Measurements from ENCODE around the gene PRCC.

DNA sequence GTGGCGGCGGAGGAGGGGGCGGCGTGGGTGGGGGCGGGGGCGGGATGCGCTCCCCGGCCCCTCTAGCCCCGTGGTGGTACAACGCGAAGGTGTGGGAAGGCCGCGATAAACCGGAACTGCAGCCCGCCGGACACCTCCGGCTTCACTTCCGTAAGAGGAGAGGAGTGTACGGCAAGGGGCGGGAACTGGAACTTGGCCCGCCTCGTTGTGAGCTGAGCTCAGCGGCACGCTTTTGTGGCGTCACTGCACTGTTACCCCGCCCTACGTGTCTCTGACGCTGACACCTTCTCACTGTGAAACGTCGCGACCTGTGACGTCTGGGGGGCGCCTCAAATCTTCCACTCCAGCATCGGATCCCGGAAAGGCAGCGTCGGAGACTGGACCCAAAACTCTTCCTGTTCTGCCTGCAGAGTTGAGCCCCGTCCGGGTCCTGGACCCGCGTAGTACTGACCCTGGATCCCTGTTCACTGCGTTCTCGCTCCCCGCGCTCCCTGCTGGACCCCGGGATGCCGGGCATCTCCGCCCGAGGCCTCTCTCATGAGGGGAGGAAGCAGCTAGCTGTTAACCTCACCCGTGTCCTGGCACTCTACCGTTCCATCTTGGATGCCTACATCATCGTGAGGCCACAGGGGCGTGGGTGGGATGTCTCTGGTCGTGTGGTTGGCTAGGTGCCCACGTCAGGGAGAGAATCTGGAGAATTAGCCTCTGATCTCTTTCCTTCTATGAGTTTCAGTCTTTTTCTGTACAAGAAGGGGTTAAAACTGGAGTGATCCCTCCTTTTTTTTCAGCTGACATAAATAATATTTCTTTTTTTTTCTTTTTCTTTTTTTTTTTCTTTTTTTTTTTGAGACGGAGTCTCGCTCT lies 38.5 kb upstream of the PRCC start, which contains the start of gene ISG20L2:
- peak; percentile 99 for TF ChIP-seq CREB1 (IDR thresholded peaks at IDR 0.05)
- TF ChIP-seq POLR2A (IDR thresholded peaks at IDR 0.05; ENCODE audit: control extremely low read depth in 1 of 2, low read depth in 2 of 2, low read length in 2 of 2), result peak; percentile 91 to 92
- TF ChIP-seq, protein P1, sequence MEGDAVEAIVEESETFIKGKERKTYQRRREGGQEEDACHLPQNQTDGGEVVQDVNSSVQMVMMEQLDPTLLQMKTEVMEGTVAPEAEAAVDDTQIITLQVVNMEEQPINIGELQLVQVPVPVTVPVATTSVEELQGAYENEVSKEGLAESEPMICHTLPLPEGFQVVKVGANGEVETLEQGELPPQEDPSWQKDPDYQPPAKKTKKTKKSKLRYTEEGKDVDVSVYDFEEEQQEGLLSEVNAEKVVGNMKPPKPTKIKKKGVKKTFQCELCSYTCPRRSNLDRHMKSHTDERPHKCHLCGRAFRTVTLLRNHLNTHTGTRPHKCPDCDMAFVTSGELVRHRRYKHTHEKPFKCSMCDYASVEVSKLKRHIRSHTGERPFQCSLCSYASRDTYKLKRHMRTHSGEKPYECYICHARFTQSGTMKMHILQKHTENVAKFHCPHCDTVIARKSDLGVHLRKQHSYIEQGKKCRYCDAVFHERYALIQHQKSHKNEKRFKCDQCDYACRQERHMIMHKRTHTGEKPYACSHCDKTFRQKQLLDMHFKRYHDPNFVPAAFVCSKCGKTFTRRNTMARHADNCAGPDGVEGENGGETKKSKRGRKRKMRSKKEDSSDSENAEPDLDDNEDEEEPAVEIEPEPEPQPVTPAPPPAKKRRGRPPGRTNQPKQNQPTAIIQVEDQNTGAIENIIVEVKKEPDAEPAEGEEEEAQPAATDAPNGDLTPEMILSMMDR (IDR thresholded peaks at IDR 0.05; ENCODE audit: control extremely low read depth in 1 of 3, insufficient read depth in 1 of 3, low read depth in 1 of 3, low read length in 3 of 3), result no peak
- peak; percentile 80 for TF ChIP-seq ASH2L (IDR thresholded peaks at IDR 0.05; ENCODE audit: low read length)
- no peak for TF ChIP-seq EZH2 (IDR thresholded peaks at IDR 0.05; ENCODE audit: low read depth, low read length, severe bottlenecking)
- TF ChIP-seq TCF12 (IDR thresholded peaks at IDR 0.05; ENCODE audit: low read depth, low read length), result no peak
